ENCODE results near the gene ANXA5. TPM values are rescaled to one million over a fixed set of nuclear protein-coding genes. Genes with fewer than 3 reads are reported as not detected.

The ANXA5 gene
- total RNA-seq, 1 donor from 2014 or later, result 426 TPM

DNA sequence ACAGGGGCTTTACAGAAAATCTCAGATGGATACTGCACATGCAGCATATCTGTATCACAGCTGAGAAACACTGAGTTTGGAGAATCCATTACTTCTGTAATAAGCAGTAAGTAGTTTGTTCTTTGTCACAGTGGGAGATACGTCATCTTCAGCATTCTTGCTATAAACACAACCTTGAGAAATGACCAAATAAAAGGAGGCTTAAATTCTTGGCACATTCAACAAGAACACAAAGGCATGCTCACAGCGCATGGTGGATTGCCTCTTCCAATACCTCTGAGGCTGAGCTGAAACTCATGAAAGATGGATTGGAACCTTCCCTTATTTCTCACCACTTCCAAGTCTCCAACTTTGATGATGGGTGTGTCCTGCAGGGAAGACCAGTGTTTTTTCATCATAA lies 54.5 kb downstream of the ANXA5 start:
- Histone ChIP-seq H3K27ac (no peak overlapping the region), H3K36me3 (no peaks in the 10 kb centered on the region), H3K4me1 (no peaks in the 10 kb centered on the region), H3K4me3 (no peak overlapping the region), H3K9me3 (no peaks in the 10 kb centered on the region), H3K27me3 (ENCODE audit: low read depth) (no peaks in the 10 kb centered on the region)
- TF ChIP-seq, protein P1, sequence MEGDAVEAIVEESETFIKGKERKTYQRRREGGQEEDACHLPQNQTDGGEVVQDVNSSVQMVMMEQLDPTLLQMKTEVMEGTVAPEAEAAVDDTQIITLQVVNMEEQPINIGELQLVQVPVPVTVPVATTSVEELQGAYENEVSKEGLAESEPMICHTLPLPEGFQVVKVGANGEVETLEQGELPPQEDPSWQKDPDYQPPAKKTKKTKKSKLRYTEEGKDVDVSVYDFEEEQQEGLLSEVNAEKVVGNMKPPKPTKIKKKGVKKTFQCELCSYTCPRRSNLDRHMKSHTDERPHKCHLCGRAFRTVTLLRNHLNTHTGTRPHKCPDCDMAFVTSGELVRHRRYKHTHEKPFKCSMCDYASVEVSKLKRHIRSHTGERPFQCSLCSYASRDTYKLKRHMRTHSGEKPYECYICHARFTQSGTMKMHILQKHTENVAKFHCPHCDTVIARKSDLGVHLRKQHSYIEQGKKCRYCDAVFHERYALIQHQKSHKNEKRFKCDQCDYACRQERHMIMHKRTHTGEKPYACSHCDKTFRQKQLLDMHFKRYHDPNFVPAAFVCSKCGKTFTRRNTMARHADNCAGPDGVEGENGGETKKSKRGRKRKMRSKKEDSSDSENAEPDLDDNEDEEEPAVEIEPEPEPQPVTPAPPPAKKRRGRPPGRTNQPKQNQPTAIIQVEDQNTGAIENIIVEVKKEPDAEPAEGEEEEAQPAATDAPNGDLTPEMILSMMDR (IDR thresholded peaks at IDR 0.05), result no peak
- no peak for DNase-seq
- ATAC-seq, result no peak
- intact Hi-C loops (cut with DNase I), result loop anchor here (10.0 kb wide), 1 partner anchor 157 kb away; no protein-coding TSS in a partner anchor

DNA sequence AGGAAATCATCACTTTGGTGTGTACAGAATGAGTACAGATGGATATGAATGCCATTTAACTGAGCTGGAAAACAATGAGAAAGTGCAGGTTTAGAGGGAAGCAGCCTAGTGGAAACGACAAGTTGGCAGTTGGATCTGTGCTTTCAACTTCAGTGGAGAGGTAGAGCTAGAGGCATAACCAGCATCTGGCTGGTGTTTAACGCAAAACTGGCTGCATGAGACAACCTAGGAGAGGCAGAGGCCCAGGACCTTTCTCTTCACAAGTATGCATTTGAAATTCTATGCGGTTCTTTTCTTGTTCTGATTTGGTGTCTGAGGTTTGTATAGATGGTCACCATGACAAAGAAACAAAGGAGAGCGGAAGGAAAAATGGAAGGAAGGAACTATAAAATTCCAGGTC lies 63.1 kb downstream of the ANXA5 start:
- Histone ChIP-seq H3K27ac (no peak overlapping the region), H3K4me3 (no peak overlapping the region), H3K36me3 (no peaks in the 10 kb centered on the region), H3K9me3 (no peaks in the 10 kb centered on the region), H3K27me3 (ENCODE audit: low read depth) (no peaks in the 10 kb centered on the region), H3K4me1 (no peaks in the 10 kb centered on the region)
- DNase-seq, result no peak
- TF ChIP-seq, protein P1 (IDR thresholded peaks at IDR 0.05), result no peak
- intact Hi-C loops (cut with DNase I), result no loop called here
- no peak for ATAC-seq

DNA sequence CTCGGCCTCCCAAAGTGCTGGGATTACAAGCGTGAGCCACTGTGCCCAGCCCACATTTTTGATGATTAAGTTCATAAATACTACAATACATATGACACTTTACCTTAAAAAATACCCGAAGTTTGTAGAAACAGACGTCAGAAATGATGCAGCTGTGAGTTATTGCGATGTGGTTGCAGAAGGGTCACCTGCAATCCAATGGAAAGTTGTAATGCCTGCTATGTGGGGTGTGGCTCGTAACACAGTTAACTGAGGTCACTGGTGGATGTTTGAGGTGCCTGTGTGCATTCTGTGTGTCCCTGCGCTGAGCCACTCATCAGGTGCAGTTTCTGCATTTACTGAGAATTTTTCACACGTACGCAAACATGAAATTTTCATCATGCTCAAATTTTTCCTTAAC lies 64.1 kb downstream of the ANXA5 start:
- no peaks in the 10 kb centered on the region for H3K4me1 ChIP-seq
- no peak overlapping the region for H3K27ac ChIP-seq
- intact Hi-C loops (cut with DNase I), result no loop called here
- no peak overlapping the region for H3K4me3 ChIP-seq
- TF ChIP-seq, protein P1 (IDR thresholded peaks at IDR 0.05), result no peak
- no peaks in the 10 kb centered on the region for H3K36me3 ChIP-seq
- H3K27me3 ChIP-seq (ENCODE audit: low read depth), result no peaks in the 10 kb centered on the region
- ATAC-seq (no peak), DNase-seq (no peak)
- H3K9me3 ChIP-seq, result no peaks in the 10 kb centered on the region

Other genes starting within 250 kb of the ANXA5 start
- 0.18 TPM for gene SMIM43, start 68.2 kb upstream of the ANXA5 start, total RNA-seq
- 15.6 TPM for gene EXOSC9, start 104.3 kb upstream of the ANXA5 start, total RNA-seq
- gene CCNA2, start 126.9 kb upstream of the ANXA5 start, total RNA-seq, result 2.2 TPM
- gene BBS7, start 173.5 kb upstream of the ANXA5 start, total RNA-seq, result 15.1 TPM